IPS DF 6.9 (cell line): Measurements from ENCODE around the gene SHB.

Experiments
- DNase-seq: peaks from one replicate; pipeline ENCODE4 v3.0.0-alpha.2; 2013; ENCODE audit warnings: low read depth, low spot score
- H3K27ac ChIP-seq: one replicate; pipeline ENCODE4 v1.5.1; 2013; ENCODE audit warnings: low read length, control low read depth
- H3K27me3 ChIP-seq: 2 replicates; pipeline ENCODE4 v1.6.1; 2013; ENCODE audit warnings: mild to moderate bottlenecking, low read length; ENCODE audit not compliant: control insufficient read depth, insufficient read depth
- H3K36me3 ChIP-seq: 2 replicates; pipeline ENCODE4 v1.6.1; 2013; ENCODE audit warnings: low read length; ENCODE audit not compliant: control insufficient read depth, insufficient read depth
- H3K4me1 ChIP-seq: 2 replicates; pipeline ENCODE4 v1.6.1; 2013; ENCODE audit warnings: low read length; ENCODE audit not compliant: control insufficient read depth, insufficient read depth
- H3K4me3 ChIP-seq: 2 replicates; pipeline ENCODE4 v1.5.1; 2013; ENCODE audit warnings: mild to moderate bottlenecking, low read length
- H3K9me3 ChIP-seq: 2 replicates; pipeline ENCODE4 v1.6.1; 2013; ENCODE audit warnings: low read length, inconsistent platforms; ENCODE audit not compliant: control insufficient read depth, insufficient read depth
- WGBS: extraction: QIAGEN DNeasy Blood & Tissue Kit; methylation state at CpG from one replicate; pipeline ENCODE4 v1.1.7; 2013; ENCODE audit warnings: mixed read lengths, missing lambda C conversion rate; ENCODE audit not compliant: insufficient read length, insufficient coverage; 5-methylcytosine and 5-hydroxymethylcytosine counted together

SHB gene

DNA sequence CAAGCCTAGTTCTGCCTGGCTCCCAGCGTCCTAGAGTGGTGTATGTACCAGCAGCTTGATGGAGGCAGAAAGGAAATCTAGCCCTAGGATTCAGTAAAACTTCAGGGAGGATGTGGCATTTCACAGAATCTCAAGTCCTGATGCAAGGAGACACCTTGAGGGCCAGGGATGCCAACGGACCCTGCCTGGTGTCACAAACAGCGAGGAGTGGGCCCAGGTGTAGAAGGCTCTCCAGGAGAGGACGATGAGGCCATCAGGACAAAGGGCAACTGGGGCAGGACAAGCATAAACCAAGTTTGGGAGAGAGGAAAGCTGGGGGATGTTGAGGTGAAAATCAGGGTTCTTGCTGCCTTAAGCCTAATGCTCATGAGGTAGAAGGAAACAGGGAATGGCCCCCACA lies 83.0 kb downstream of the SHB start:
- no peaks in the 10 kb centered on the region for H3K4me1 ChIP-seq
- no peak overlapping the region for H3K27ac ChIP-seq
- H3K36me3 ChIP-seq = no peaks in the 10 kb centered on the region
- no peak overlapping the region for H3K4me3 ChIP-seq
- WGBS = no CpG with 5 or more reads among the region's 4 CpGs
- no peaks in the 10 kb centered on the region for H3K27me3 ChIP-seq
- no peak for DNase-seq
- H3K9me3 ChIP-seq = no peaks in the 10 kb centered on the region

- Histone ChIP-seq H3K4me1 (no peaks in the 10 kb centered on the region), H3K27me3 (no peaks in the 10 kb centered on the region), H3K27ac (no peak overlapping the region), H3K36me3 (no peaks in the 10 kb centered on the region), H3K9me3 (no peaks in the 10 kb centered on the region), H3K4me3 (no peak overlapping the region)
- no peak for DNase-seq
- no CpG with 5 or more reads among the region's 26 CpGs for WGBS
Measured at GRCh38 chr9:37984672-37985611, 84.1 kb downstream of the SHB start.

DNA sequence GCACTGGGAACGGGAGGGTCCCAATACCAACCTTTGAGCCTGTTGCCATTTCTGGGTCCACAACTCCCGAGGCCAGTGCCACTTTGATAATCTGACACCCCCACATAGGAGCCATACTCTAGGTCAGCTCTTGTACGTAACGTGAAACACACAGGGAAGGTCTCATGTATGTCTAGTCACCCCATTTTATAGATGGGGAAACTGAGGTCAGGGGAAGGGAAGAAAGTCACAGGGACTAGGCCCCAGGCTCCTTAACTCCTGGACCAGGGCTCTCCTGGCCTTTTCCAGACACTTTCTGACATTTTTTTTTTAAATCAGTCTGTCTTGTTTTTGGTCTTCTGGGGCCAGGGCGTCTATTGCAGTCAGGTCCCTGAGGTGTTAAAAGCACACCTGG lies 84.8 kb downstream of the SHB start:
- no peaks in the 10 kb centered on the region for H3K9me3 ChIP-seq
- H3K27me3 ChIP-seq = no peaks in the 10 kb centered on the region
- no CpG with 5 or more reads among the region's 5 CpGs for WGBS
- no peak overlapping the region for H3K4me3 ChIP-seq
- no peak for DNase-seq
- no peaks in the 10 kb centered on the region for H3K4me1 ChIP-seq
- no peak overlapping the region for H3K27ac ChIP-seq
- no peaks in the 10 kb centered on the region for H3K36me3 ChIP-seq

DNA sequence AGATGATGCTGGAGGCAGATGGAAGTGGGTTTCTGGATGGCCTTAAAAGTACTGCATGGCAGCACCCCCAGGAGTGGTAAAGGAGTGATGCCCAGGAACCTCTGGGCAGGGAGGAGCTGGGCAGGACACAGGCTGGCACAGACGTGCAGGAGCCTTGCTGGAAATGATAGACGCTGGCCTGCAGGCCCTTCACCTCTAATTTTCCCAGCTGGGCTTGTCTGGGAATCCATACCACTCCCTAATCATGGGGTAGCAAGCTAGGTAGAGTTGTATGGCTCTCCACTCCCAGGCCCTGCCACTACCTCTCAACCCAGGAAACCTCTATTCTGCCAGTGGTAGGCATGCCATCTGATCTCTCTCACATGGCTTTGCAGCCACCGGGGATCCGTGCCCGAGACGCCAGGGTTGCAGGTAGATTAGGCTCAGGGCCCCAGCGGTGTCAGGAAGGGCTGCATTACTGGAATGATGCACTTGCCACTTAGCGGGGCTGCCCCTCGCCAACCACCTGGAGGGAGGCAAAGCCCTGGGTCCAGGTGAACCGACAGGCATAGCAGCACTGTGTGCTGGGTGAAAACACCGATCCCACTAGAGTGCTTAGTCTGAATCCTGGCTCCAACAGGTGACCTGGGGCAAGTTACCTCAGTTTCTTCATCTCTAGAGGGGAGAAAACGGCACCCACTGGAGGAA lies 85.5 kb downstream of the SHB start:
- DNase-seq = no peak
- WGBS = no CpG with 5 or more reads among the region's 12 CpGs
- Histone ChIP-seq H3K36me3 (no peaks in the 10 kb centered on the region), H3K27ac (no peak overlapping the region), H3K27me3 (no peaks in the 10 kb centered on the region), H3K4me1 (no peaks in the 10 kb centered on the region), H3K4me3 (no peak overlapping the region), H3K9me3 (no peaks in the 10 kb centered on the region)

GRCh38 chr9:37979844-37980243 lies 89.2 kb downstream of the SHB start:
- no peak for DNase-seq
- H3K27ac ChIP-seq = no peak overlapping the region
- H3K9me3 ChIP-seq = no peaks in the 10 kb centered on the region
- no peak overlapping the region for H3K4me3 ChIP-seq
- H3K27me3 ChIP-seq = no peaks in the 10 kb centered on the region; the same call in 1 of the 2 replicates
- no peaks in the 10 kb centered on the region for H3K4me1 ChIP-seq
- WGBS = no CpG with 5 or more reads among the region's 5 CpGs
- H3K36me3 ChIP-seq = no peaks in the 10 kb centered on the region

DNA sequence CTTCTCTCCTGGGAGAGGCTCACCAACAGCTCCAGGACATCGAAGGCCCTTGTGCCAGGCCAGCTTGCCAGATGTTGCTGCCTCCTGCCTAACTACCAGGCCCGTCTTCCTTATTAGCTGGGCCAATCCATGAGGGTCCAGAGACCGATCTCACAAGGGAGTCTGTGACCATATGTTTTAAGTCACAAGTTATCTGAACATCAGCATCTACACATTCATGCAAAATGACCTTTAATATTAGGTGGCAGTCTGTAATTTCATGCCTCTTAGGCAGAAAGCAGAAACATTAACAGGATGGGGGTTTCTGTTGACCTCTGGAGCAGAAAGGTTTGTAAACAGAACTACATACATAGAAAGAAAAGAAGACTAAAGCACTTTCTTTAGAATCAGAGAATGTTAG lies 90.0 kb downstream of the SHB start:
- Histone ChIP-seq H3K9me3 (no peaks in the 10 kb centered on the region), H3K36me3 (no peaks in the 10 kb centered on the region), H3K4me3 (no peak overlapping the region), H3K27me3 (no peaks in the 10 kb centered on the region; the same call in 1 of the 2 replicates), H3K4me1 (no peaks in the 10 kb centered on the region), H3K27ac (no peak overlapping the region)
- no CpG with 5 or more reads among the region's 3 CpGs for WGBS
- DNase-seq = no peak

- WGBS = 100% methylated on average over 2 of the region's 6 CpGs
Measured at GRCh38 chr9:37978481-37978864, 90.6 kb downstream of the SHB start.

GRCh38 chr9:37977851-37978480 lies 91.1 kb downstream of the SHB start:
- Histone ChIP-seq H3K27me3 (no peaks in the 10 kb centered on the region; the same call in 1 of the 2 replicates), H3K27ac (no peak overlapping the region), H3K4me3 (no peak overlapping the region), H3K4me1 (no peaks in the 10 kb centered on the region), H3K36me3 (peaks cover 2% of the 10 kb centered on the region; the same call in 1 of the 2 replicates), H3K9me3 (no peaks in the 10 kb centered on the region)
- no CpG with 5 or more reads among the region's 5 CpGs for WGBS
- DNase-seq = no peak

More at GRCh38 chr9:37978481-37978864, 90.6 kb downstream of the SHB start:
- no peaks in the 10 kb centered on the region for H3K9me3 ChIP-seq
- H3K27me3 ChIP-seq = no peaks in the 10 kb centered on the region; the same call in 1 of the 2 replicates
- no peak overlapping the region for H3K4me3 ChIP-seq
- H3K36me3 ChIP-seq = peaks cover 2% of the 10 kb centered on the region; the same call in 1 of the 2 replicates
- no peak overlapping the region for H3K27ac ChIP-seq
- no peak for DNase-seq
- H3K4me1 ChIP-seq = no peaks in the 10 kb centered on the region

DNA sequence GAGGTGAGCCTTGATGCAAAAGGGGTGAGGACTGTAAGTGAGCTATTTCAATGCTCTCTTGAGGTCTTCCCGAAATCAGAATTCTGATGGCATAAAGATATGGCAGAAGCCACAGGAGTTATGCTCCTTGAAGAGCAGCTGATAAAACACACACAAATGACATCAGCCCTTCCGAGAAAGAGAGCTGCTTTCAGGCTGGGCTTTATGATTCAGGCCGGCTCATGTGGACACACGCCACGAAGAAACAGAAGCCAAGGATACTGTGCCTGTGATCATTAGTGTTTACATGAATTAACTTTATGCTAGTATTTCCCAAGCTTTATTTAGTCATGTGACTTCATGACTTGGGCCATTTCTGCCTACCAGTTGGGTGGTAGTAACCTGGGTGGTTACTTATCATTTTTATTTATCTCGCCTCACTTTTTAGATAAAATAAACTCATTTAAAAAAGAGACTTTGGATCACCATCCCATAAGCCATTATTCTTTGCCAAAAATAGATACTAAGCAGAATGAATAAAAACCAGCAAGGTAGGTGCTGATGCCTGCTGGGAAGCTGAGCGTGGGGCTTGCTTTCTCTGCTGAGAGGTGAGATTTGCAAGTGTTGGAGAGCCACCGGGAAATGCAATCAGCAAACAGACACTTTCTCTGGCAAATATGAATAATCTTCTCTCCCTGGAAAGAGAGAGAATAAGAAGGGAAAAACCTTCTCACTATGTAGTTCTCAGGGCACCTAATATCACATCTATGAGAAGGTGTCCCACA lies 92.1 kb downstream of the SHB start:
- Histone ChIP-seq H3K36me3 (peaks cover 2% of the 10 kb centered on the region; the same call in 1 of the 2 replicates), H3K27me3 (no peaks in the 10 kb centered on the region; the same call in 1 of the 2 replicates), H3K27ac (no peak overlapping the region), H3K4me3 (no peak overlapping the region), H3K4me1 (no peaks in the 10 kb centered on the region), H3K9me3 (no peaks in the 10 kb centered on the region)
- no CpG with 5 or more reads among the region's 8 CpGs for WGBS
- DNase-seq = no peak

- Histone ChIP-seq H3K9me3 (no peaks in the 10 kb centered on the region), H3K27me3 (no peaks in the 10 kb centered on the region; the same call in 1 of the 2 replicates), H3K36me3 (peaks cover 2% of the 10 kb centered on the region; the same call in 1 of the 2 replicates), H3K4me1 (no peaks in the 10 kb centered on the region), H3K27ac (no peak overlapping the region), H3K4me3 (no peak overlapping the region)
- WGBS = no CpG with 5 or more reads among the region's 4 CpGs
- no peak for DNase-seq
Measured at GRCh38 chr9:37975639-37976038, 93.4 kb downstream of the SHB start.
